OCI-LY1 (cell line): ENCODE data around the gene ADAR.

Experiments used
- CTCF ChIP-seq: fragments of 200-600 bp; sonication (generic), shearing (Covaris generic); IDR thresholded peaks from 2 replicates; pipeline ENCODE4 v1.5.1; 2017; ENCODE audit warnings: mild to moderate bottlenecking, antibody characterized with exemption, low read length, moderate library complexity, mixed read lengths
- EZH2 ChIP-seq: fragments of 200-600 bp; sonication (generic), shearing (Covaris generic); IDR thresholded peaks from 2 replicates; pipeline ENCODE4 v1.8.0; 2017; ENCODE audit warnings: borderline replicate concordance, mixed run types, mild to moderate bottlenecking, antibody characterized with exemption, low read length, moderate library complexity, mixed read lengths

DNA sequence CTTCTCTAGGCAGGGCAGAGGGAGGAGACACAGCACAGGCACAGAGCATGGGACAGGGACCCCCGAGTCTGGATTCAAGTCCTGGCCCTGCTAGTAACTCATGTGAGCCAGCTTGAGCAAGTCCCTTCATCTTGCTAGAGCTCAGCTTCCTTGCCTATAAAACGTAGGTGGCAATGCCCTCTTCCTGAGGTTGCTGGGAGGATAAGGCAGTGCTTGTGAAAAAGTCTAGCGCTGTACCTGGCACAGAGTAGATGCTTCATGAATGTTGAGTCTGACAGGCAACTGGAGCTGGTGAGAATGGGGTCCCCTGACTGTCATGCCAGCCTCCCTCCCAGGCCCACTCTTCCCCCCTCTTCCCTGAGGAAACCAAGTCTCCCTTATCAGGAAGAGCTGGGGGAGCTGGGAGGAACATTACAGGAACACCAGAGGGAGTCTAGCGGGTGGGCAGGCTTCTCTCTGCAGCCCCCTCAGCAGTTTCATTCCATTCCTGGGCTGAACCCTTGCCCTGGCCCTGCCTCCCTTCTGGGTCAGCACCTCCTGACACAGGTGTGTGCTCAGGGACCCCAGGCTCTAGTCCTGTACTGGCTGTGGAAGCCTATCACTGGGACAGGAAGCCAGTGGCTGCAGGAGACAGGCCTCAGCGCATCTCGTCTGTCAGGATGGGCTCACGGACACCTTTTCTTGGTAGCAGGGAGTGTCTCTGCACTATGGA lies 30.5 kb downstream of the ADAR start:
- TF ChIP-seq CTCF (no peak), EZH2 (no peak)
